ENCODE measurements around the gene SSBP4.

- TF ChIP-seq EZH2 (IDR thresholded peaks at IDR 0.05; ENCODE audit: insufficient read depth, poor library complexity, severe bottlenecking) (no peak), EZH2phosphoT487 (IDR thresholded peaks at IDR 0.05; ENCODE audit: insufficient read depth, low read depth) (no peak)
Measured at GRCh38 chr19:18483119-18483890, 64.1 kb downstream of the SSBP4 start.

Data from GM23248 (cell line).